Ectodermal cell (in vitro differentiated cells): ENCODE data around the gene LMNA.
"Not testable (repeated sequence)": the region's sequence is repeated elsewhere in the genome, so short reads cannot be mapped to it uniquely, and the experiment has no call there.

Experiments used
- H3K27ac ChIP-seq: 2 replicates; pipeline ENCODE4 v1.7.0; 2013; ENCODE audit warnings: mild to moderate bottlenecking, low read depth, low read length; ENCODE audit not compliant: insufficient read depth, poor library complexity, severe bottlenecking
- H3K27me3 ChIP-seq: 2 replicates; pipeline ENCODE4 v1.7.0; 2013; ENCODE audit warnings: mild to moderate bottlenecking, low read length; ENCODE audit not compliant: insufficient read depth, control insufficient read depth, poor library complexity, severe bottlenecking
- H3K36me3 ChIP-seq: one replicate; pipeline ENCODE4 v1.7.0; 2013; ENCODE audit warnings: low read length; ENCODE audit not compliant: control insufficient read depth, insufficient read depth
- H3K4me1 ChIP-seq: one replicate; pipeline ENCODE4 v1.7.0; 2013; ENCODE audit warnings: low read length; ENCODE audit not compliant: control insufficient read depth, insufficient read depth
- H3K4me3 ChIP-seq: 2 replicates; pipeline ENCODE4 v1.7.0; 2013; ENCODE audit warnings: low read depth, low read length, control low read depth; ENCODE audit not compliant: insufficient read depth
- H3K9me3 ChIP-seq: 2 replicates; pipeline ENCODE4 v1.7.0; 2013; ENCODE audit warnings: mild to moderate bottlenecking, low read length, moderate library complexity; ENCODE audit not compliant: control insufficient read depth
- WGBS, 2 experiments: methylation state at CpG; one replicate each; pipeline ENCODE4 v1.1.7; 2013; ENCODE audit warnings: missing lambda C conversion rate in 2 of 2; 5-methylcytosine and 5-hydroxymethylcytosine counted together

LMNA gene

GRCh38 chr1:156121457-156121856, 6.9 kb downstream of the LMNA start:
- no peaks in the 10 kb centered on the region for H3K36me3 ChIP-seq
- H3K4me3 ChIP-seq: no peak overlapping the region
- H3K27ac ChIP-seq: no peak overlapping the region
- 85 to 86% methylated on average over 4 of the region's 4 CpGs for WGBS, 2 experiments
- peaks cover 37% of the 10 kb centered on the region for H3K4me1 ChIP-seq
- H3K9me3 ChIP-seq: no peaks in the 10 kb centered on the region
- H3K27me3 ChIP-seq: no peaks in the 10 kb centered on the region

- WGBS, 2 experiments: 87 to 100% methylated on average over 3 to 4 of the region's 4 CpGs
- H3K27ac ChIP-seq: no peak overlapping the region
Measured at GRCh38 chr1:156122086-156122485, 7.6 kb downstream of the LMNA start.

DNA sequence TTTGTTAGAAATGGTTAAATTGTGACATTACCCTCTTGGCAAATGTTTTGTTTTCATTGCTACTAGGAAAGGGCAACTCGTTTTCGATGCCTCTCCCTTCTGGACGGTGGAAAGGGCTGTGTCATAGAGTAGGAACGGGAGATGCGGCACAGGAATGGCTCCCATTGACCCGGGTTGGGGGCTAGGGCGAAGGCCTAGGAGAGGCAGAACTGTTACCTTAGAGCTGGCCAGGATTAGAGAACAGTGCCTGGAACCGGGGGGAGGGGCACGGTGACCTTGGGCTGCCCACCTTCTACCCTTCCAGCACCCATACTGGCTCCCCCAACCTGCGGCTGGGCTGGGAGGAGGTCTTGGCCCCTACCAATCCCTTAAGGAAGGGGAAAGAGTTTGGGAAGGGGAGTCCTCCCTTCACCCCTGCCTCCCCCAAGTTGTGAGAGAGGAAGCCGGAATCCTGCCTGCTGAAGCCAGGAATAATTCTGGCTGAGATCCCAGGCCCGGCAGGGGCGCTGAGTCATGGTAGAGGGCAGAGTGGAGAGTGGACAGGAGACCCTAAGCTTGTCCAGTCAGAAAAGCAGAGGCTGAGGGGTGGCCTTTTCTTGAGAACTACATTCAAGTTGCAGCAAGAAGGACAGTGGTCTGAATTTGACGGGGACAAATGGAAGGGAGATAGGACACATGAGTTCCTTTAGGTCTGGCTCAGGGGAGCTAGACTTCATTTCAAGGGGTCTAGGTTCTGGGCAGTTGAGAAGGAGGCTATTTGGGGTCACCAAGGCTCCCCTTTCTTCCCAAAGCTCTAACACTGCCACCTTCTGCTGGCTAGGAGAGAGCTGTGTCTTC, 8.2 kb downstream of the LMNA start:
- peaks cover 38% of the 10 kb centered on the region for H3K4me1 ChIP-seq

More at GRCh38 chr1:156122086-156122485, 7.6 kb downstream of the LMNA start:
- H3K36me3 ChIP-seq: no peaks in the 10 kb centered on the region
- H3K4me1 ChIP-seq: peaks cover 38% of the 10 kb centered on the region
- H3K27me3 ChIP-seq: no peaks in the 10 kb centered on the region
- no peak overlapping the region for H3K4me3 ChIP-seq
- no peaks in the 10 kb centered on the region for H3K9me3 ChIP-seq

DNA sequence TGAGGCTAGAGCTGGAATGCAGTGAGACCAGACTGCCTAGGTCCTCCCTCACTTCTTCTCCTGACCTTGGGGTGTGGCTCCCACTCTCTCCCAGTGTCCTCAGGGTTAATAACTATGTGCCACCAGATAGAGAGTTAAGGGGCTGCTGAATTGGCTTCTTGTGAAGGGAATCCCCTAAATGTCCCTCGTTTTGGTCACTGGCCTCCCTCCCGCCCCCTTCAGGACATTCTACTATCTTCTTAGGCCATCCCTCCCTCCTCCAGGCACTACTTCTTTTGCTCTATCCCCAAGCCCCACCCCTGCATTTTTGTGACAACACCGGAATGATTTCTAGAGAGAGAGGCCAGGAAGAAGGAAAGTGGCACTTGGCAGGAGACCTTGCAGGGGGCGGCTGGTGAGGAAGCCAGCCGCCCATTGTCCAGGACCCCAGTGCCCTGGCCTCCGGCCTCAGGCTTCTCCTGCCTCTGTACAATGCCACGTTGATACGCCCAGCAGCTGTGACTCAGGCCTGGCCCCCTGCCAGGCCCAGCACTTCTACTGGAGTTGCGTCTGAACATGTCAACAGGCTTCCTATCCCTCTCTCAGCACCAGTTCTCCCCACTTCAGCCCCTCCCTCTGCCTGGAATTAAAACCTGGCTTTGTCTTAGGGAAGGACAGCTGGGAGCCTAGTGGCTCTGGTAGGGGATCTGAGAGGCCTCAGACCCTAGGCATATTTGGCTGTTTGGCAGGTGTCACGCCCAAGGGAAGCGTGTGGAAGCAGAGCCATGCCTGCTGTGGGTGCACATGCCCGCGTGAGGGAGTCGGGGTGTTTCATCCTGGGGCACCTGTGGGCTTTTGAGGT, 9.1 kb downstream of the LMNA start:
- peaks cover 38% of the 10 kb centered on the region for H3K4me1 ChIP-seq
- no peaks in the 10 kb centered on the region for H3K36me3 ChIP-seq
- H3K27ac ChIP-seq: peak overlapping the region; percentile 67
- WGBS, 2 experiments: 29 to 31% methylated on average over 14 of the region's 14 CpGs
- no peak overlapping the region for H3K4me3 ChIP-seq
- H3K9me3 ChIP-seq: no peaks in the 10 kb centered on the region
- no peaks in the 10 kb centered on the region for H3K27me3 ChIP-seq

More for the DNA sequence above, 8.2 kb downstream of the LMNA start:
- H3K36me3 ChIP-seq: no peaks in the 10 kb centered on the region
- peak overlapping the region; percentile 67 for H3K27ac ChIP-seq
- H3K4me3 ChIP-seq: no peak overlapping the region
- H3K27me3 ChIP-seq: no peaks in the 10 kb centered on the region
- H3K9me3 ChIP-seq: no peaks in the 10 kb centered on the region
- WGBS, 2 experiments: 64 to 70% methylated on average over 14 of the region's 14 CpGs

- Histone ChIP-seq H3K4me1 (peaks cover 46% of the 10 kb centered on the region), H3K27ac (no peak overlapping the region), H3K36me3 (no peaks in the 10 kb centered on the region), H3K27me3 (no peaks in the 10 kb centered on the region), H3K9me3 (no peaks in the 10 kb centered on the region), H3K4me3 (no peak overlapping the region)
- 88 to 91% methylated on average over 17 of the region's 17 CpGs for WGBS, 2 experiments
Measured at GRCh38 chr1:156124557-156125483, 10.3 kb downstream of the LMNA start.

DNA sequence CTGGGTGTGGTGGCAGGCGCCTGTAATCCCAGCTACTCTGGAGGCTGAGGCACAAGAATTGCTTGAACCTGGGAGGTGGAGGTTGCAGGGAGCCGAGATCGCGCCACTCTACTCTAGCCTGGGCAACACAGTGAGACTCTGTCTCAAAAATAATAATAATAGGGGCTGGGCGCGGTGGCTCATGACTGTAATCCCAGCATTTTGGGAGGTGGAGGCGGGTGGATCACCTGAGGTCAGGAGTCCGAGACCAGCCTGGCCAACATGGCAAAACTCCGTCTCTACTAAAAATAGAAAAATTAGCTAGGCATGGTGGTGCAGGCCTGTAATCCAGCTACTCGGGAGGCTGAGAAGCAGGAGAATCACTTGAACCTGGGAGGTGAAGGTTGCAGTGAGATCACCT, 11.0 kb downstream of the LMNA start:
- peaks cover 51% of the 10 kb centered on the region for H3K4me1 ChIP-seq
- H3K4me3 ChIP-seq, H3K27me3 ChIP-seq, H3K36me3 ChIP-seq, H3K27ac ChIP-seq, H3K9me3 ChIP-seq: not testable (repeated sequence)
- WGBS, 2 experiments: 92 to 95% methylated on average over 10 of the region's 10 CpGs

GRCh38 chr1:156126043-156126629, 11.6 kb downstream of the LMNA start:
- peaks cover 6% of the 10 kb centered on the region for H3K36me3 ChIP-seq
- WGBS, 2 experiments: 74% methylated on average over 11 of the region's 11 CpGs
- no peaks in the 10 kb centered on the region for H3K27me3 ChIP-seq
- peaks cover 51% of the 10 kb centered on the region for H3K4me1 ChIP-seq
- H3K27ac ChIP-seq: peak overlapping the region; percentile 17
- no peak overlapping the region for H3K4me3 ChIP-seq
- no peaks in the 10 kb centered on the region for H3K9me3 ChIP-seq

GRCh38 chr1:156126630-156127534, 12.4 kb downstream of the LMNA start:
- Histone ChIP-seq H3K27ac (peak overlapping the region; percentile 1), H3K9me3 (no peaks in the 10 kb centered on the region), H3K27me3 (no peaks in the 10 kb centered on the region), H3K36me3 (peaks cover 11% of the 10 kb centered on the region), H3K4me3 (no peak overlapping the region), H3K4me1 (peaks cover 51% of the 10 kb centered on the region)
- WGBS, 2 experiments: 88 to 91% methylated on average over 15 of the region's 15 CpGs

GRCh38 chr1:156128308-156128653, 13.8 kb downstream of the LMNA start:
- H3K27me3 ChIP-seq: no peaks in the 10 kb centered on the region
- WGBS, 2 experiments: 87 to 95% methylated on average over 2 of the region's 2 CpGs
- peaks cover 11% of the 10 kb centered on the region for H3K36me3 ChIP-seq
- no peak overlapping the region for H3K27ac ChIP-seq
- H3K4me1 ChIP-seq: peaks cover 39% of the 10 kb centered on the region
- H3K9me3 ChIP-seq: no peaks in the 10 kb centered on the region
- no peak overlapping the region for H3K4me3 ChIP-seq
